Panc1 (cell line): Measurements from ENCODE around the gene SPATS2L. TPM values are rescaled to one million over a fixed set of nuclear protein-coding genes. Genes with fewer than 3 reads are reported as not detected.

Experiments
- ATAC-seq: fragments of 200-7000 bp; cut with Tn5 transposase; 2 replicates; pipeline ENCODE4 v1.9.1; 2020; ENCODE audit warnings: mild to moderate bottlenecking, moderate library complexity
- BruUV-seq: library from RNA; stranded (reverse); fragments of 400-500 nt; replicated peaks from 2 replicates; lab custom pipeline; 2021; lab: Mats Ljungman, UMichigan
- CTCF ChIA-PET: fragments of 300-600 bp; sonication (Branson Sonifier 250); formaldehyde crosslinking; loops from one replicate; lab custom pipeline; 2022; ENCODE audit warnings: antibody characterized with exemption; lab: Charles Lee
- POLR2A ChIA-PET: fragments of 300-600 bp; sonication (Branson Sonifier 250); formaldehyde crosslinking; loops from one replicate; lab custom pipeline; 2022; ENCODE audit warnings: antibody characterized with exemption; lab: Charles Lee
- DNase-seq: peaks from one replicate; pipeline ENCODE4 v3.0.0-alpha.2; 2010; ENCODE audit warnings: low read depth, low spot score
- H3K27ac ChIP-seq: 2 replicates; pipeline ENCODE4 v1.5.1; 2011; ENCODE audit warnings: mild to moderate bottlenecking, low read length, inconsistent platforms
- H3K27me3 ChIP-seq: fragments of 200-500 bp; sonication (Bioruptor generic); 2 replicates; pipeline ENCODE4 v1.6.0; 2014; ENCODE audit warnings: low read length, inconsistent platforms; ENCODE audit not compliant: control insufficient read depth, insufficient read depth
- H3K36me3 ChIP-seq: fragments of 200-500 bp; sonication (Bioruptor generic); 2 replicates; pipeline ENCODE4 v1.5.1; 2014; ENCODE audit warnings: inconsistent platforms, mild to moderate bottlenecking, low read length, moderate library complexity; ENCODE audit not compliant: control insufficient read depth, insufficient read depth
- H3K4me1 ChIP-seq: 2 replicates; pipeline ENCODE4 v1.5.1; 2011; ENCODE audit warnings: inconsistent platforms, mild to moderate bottlenecking, low read length, moderate library complexity; ENCODE audit not compliant: control insufficient read depth, insufficient read depth
- H3K4me3 ChIP-seq, 2 experiments: 2 replicates each; pipeline ENCODE4 v1.5.1; 2011 to 2012; ENCODE audit warnings: low read depth in 2 of 2, low read length in 2 of 2, mild to moderate bottlenecking in 2 of 2, inconsistent platforms in 1 of 2, moderate library complexity in 1 of 2
- H3K9me3 ChIP-seq: fragments of 200-500 bp; sonication (Bioruptor generic); 2 replicates; pipeline ENCODE4 v1.5.1; 2014; ENCODE audit warnings: low read depth, mild to moderate bottlenecking, inconsistent platforms, low read length, moderate library complexity; ENCODE audit not compliant: control insufficient read depth, insufficient read depth
- POLR2AphosphoS5 ChIP-seq: IDR thresholded peaks from 2 replicates; pipeline ENCODE4 v1.6.1; 2012; ENCODE audit warnings: mild to moderate bottlenecking, low read depth, low read length, moderate library complexity
- SIN3A ChIP-seq: IDR thresholded peaks from 2 replicates; pipeline ENCODE4 v1.6.1; 2012; ENCODE audit warnings: low read depth, mild to moderate bottlenecking, low read length, moderate library complexity, borderline replicate concordance; ENCODE audit not compliant: insufficient read depth
- TCF7L2 ChIP-seq: IDR thresholded peaks from 2 replicates; pipeline ENCODE4 v1.6.1; 2011; ENCODE audit warnings: mild to moderate bottlenecking, low read depth, low read length, inconsistent platforms
- in situ Hi-C: cut with HindIII; loops from 2 replicates; pipeline ENCODE4 v1.10.0; 2016; ENCODE audit warnings: low sequenced_read_pairs, low pct_unique_long_range_greater_than_20kb
- intact Hi-C: fragments of 100-400 bp; cut with micrococcal nuclease; formaldehyde crosslinking; loops from one replicate; pipeline ENCODE4 v1.10.0; 2022; ENCODE audit not compliant: unreplicated experiment
- total RNA-seq: library from RNA; stranded (reverse); gene quantifications from one replicate; pipeline ENCODE4 v1.2.1, GENCODE V29; 2021; ENCODE audit not compliant: unreplicated experiment
- TF ChIP-seq, protein P1 (sequence below): fragments of 450-650 bp; IDR thresholded peaks from 2 replicates; pipeline ENCODE4 v1.5.1; 2017; ENCODE audit warnings: mild to moderate bottlenecking
- TF ChIP-seq, protein P2 (sequence below), 2 experiments: IDR thresholded peaks; 2 replicates each; pipeline ENCODE4 v1.6.1; 2011 to 2012; ENCODE audit warnings: low read depth in 2 of 2, control low read depth in 1 of 2, low read length in 1 of 2, mild to moderate bottlenecking in 1 of 2, moderate library complexity in 1 of 2; ENCODE audit not compliant: insufficient read depth in 1 of 2

Gene SPATS2L
- total RNA-seq, 1 experiment from 2014 or later = 282 TPM

DNA sequence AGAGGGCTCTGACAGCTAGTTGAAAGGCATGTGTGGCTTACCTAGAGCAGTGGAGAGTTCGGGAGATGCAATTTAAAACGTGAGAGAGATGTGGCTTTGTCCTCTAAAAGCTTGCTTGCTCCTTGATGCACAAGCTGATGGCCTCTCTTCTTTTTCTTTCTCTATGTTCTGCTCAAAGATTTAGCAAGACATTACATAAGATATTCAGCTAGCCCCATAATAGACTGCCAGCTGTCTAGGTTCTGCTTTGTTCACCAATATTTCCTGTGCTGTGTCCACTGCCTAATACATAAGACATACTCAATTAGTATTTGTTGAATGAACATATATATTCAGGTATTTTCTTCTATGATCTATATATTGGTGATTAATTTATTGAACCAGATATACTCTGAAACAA lies 31.1 kb downstream of the SPATS2L start:
- H3K36me3 ChIP-seq = no peaks in the 10 kb centered on the region
- H3K9me3 ChIP-seq = no peaks in the 10 kb centered on the region
- ATAC-seq (peak; percentile 37; the same call in 1 of the 2 replicates), DNase-seq (no peak)
- POLR2A ChIA-PET = no interaction called here
- in situ Hi-C loops = no loop called here
- no peaks in the 10 kb centered on the region for H3K27me3 ChIP-seq
- no TSS peak for BruUV-seq
- intact Hi-C loops = no loop called here
- CTCF ChIA-PET = no interaction called here
- H3K4me1 ChIP-seq = peaks cover 52% of the 10 kb centered on the region
- H3K27ac ChIP-seq = peak overlapping the region; percentile 68
- no peak for TF ChIP-seq POLR2AphosphoS5
- no peak for TF ChIP-seq TCF7L2
- TF ChIP-seq, protein P1, sequence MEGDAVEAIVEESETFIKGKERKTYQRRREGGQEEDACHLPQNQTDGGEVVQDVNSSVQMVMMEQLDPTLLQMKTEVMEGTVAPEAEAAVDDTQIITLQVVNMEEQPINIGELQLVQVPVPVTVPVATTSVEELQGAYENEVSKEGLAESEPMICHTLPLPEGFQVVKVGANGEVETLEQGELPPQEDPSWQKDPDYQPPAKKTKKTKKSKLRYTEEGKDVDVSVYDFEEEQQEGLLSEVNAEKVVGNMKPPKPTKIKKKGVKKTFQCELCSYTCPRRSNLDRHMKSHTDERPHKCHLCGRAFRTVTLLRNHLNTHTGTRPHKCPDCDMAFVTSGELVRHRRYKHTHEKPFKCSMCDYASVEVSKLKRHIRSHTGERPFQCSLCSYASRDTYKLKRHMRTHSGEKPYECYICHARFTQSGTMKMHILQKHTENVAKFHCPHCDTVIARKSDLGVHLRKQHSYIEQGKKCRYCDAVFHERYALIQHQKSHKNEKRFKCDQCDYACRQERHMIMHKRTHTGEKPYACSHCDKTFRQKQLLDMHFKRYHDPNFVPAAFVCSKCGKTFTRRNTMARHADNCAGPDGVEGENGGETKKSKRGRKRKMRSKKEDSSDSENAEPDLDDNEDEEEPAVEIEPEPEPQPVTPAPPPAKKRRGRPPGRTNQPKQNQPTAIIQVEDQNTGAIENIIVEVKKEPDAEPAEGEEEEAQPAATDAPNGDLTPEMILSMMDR = no peak
- no peak for TF ChIP-seq SIN3A
- TF ChIP-seq, protein P2, sequence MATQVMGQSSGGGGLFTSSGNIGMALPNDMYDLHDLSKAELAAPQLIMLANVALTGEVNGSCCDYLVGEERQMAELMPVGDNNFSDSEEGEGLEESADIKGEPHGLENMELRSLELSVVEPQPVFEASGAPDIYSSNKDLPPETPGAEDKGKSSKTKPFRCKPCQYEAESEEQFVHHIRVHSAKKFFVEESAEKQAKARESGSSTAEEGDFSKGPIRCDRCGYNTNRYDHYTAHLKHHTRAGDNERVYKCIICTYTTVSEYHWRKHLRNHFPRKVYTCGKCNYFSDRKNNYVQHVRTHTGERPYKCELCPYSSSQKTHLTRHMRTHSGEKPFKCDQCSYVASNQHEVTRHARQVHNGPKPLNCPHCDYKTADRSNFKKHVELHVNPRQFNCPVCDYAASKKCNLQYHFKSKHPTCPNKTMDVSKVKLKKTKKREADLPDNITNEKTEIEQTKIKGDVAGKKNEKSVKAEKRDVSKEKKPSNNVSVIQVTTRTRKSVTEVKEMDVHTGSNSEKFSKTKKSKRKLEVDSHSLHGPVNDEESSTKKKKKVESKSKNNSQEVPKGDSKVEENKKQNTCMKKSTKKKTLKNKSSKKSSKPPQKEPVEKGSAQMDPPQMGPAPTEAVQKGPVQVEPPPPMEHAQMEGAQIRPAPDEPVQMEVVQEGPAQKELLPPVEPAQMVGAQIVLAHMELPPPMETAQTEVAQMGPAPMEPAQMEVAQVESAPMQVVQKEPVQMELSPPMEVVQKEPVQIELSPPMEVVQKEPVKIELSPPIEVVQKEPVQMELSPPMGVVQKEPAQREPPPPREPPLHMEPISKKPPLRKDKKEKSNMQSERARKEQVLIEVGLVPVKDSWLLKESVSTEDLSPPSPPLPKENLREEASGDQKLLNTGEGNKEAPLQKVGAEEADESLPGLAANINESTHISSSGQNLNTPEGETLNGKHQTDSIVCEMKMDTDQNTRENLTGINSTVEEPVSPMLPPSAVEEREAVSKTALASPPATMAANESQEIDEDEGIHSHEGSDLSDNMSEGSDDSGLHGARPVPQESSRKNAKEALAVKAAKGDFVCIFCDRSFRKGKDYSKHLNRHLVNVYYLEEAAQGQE (IDR thresholded peaks at IDR 0.05; ENCODE audit: insufficient read depth in 1 of 2, low read depth in 2 of 2, low read length in 1 of 2) = no peak
- H3K4me3 ChIP-seq = no peak overlapping the region

GRCh38 chr2:200338692-200339091 lies 32.2 kb downstream of the SPATS2L start:
- TF ChIP-seq, protein P2 (IDR thresholded peaks at IDR 0.05; ENCODE audit: insufficient read depth in 1 of 2, low read depth in 2 of 2, low read length in 1 of 2) = no peak
- TF ChIP-seq, protein P1 = no peak
- TF ChIP-seq POLR2AphosphoS5 (no peak), SIN3A (no peak), TCF7L2 (no peak)
- ATAC-seq (no peak), DNase-seq (no peak)
- POLR2A ChIA-PET = interaction anchor here (0.6 kb wide), 1 partner anchor 142 kb away, joined by 6 read pairs; no protein-coding TSS in a partner anchor
- BruUV-seq = no TSS peak
- Histone ChIP-seq H3K36me3 (no peaks in the 10 kb centered on the region), H3K4me1 (peaks cover 52% of the 10 kb centered on the region), H3K9me3 (no peaks in the 10 kb centered on the region), H3K4me3 (no peak overlapping the region), H3K27me3 (no peaks in the 10 kb centered on the region), H3K27ac (peak overlapping the region; percentile 72; the same call in 1 of the 2 replicates)
- in situ Hi-C loops (no loop called here), intact Hi-C loops (no loop called here)
- CTCF ChIA-PET = no interaction called here
